Caco-2 (cell line): ENCODE data around the gene CLDND2. TPM values are rescaled to one million over a fixed set of nuclear protein-coding genes. Genes with fewer than 3 reads are reported as not detected.

Source experiments
- BruUV-seq: library from RNA; stranded (reverse); fragments of 400-500 nt; replicated peaks from 2 replicates; lab custom pipeline; 2021; lab: Mats Ljungman, UMichigan
- CTCF ChIA-PET: fragments of 300-600 bp; sonication (Branson Sonifier 250); formaldehyde crosslinking; loops from one replicate; lab custom pipeline; 2022; ENCODE audit warnings: antibody characterized with exemption; lab: Charles Lee
- POLR2A ChIA-PET: fragments of 300-600 bp; sonication (Branson Sonifier 250); formaldehyde crosslinking; loops from one replicate; lab custom pipeline; 2022; ENCODE audit warnings: antibody characterized with exemption; lab: Charles Lee
- DNase-seq, 2 experiments: peaks; one replicate each; pipeline versions ENCODE4 v3.0.0 to v3.0.0-alpha.2; 2020 to 2022
- H3K27me3 ChIP-seq: replicated peaks from 2 replicates; pipeline ENCODE4 v1.6.0; 2011; ENCODE audit warnings: low read length; ENCODE audit not compliant: control insufficient read depth, insufficient read depth
- H3K36me3 ChIP-seq: 2 replicates; pipeline ENCODE4 v1.5.1; 2011; ENCODE audit warnings: low read length; ENCODE audit not compliant: control insufficient read depth, insufficient read depth
- H3K4me1 ChIP-seq: fragments of 250-450 bp; sonication (Bioruptor Pico); 2 replicates; pipeline ENCODE4 v1.5.1; 2020; ENCODE audit warnings: mild to moderate bottlenecking
- H3K4me3 ChIP-seq: 2 replicates; pipeline ENCODE4 v1.5.1; 2011; ENCODE audit warnings: low read depth, mild to moderate bottlenecking, control low read depth, low read length
- H3K9me3 ChIP-seq: fragments of 250-450 bp; sonication (Bioruptor Pico); 2 replicates; pipeline ENCODE4 v1.5.1; 2020; ENCODE audit warnings: mild to moderate bottlenecking, moderate library complexity
- H3K27ac Mint-ChIP-seq: one replicate; pipeline ENCODE4 v1.8.0; 2022; ENCODE audit warnings: mixed read lengths; ENCODE audit not compliant: unreplicated experiment
- H3K27me3 Mint-ChIP-seq: one replicate; pipeline ENCODE4 v1.8.0; 2022; ENCODE audit warnings: mixed read lengths; ENCODE audit not compliant: insufficient read depth, unreplicated experiment
- H3K36me3 Mint-ChIP-seq: one replicate; pipeline ENCODE4 v1.8.0; 2022; ENCODE audit warnings: mild to moderate bottlenecking, mixed read lengths; ENCODE audit not compliant: insufficient read depth, unreplicated experiment
- H3K4me1 Mint-ChIP-seq: one replicate; pipeline ENCODE4 v1.8.0; 2022; ENCODE audit warnings: low read depth, mixed read lengths; ENCODE audit not compliant: unreplicated experiment
- H3K4me3 Mint-ChIP-seq: one replicate; pipeline ENCODE4 v1.8.0; 2022; ENCODE audit warnings: mild to moderate bottlenecking, moderate library complexity, mixed read lengths; ENCODE audit not compliant: unreplicated experiment
- H3K9me3 Mint-ChIP-seq: one replicate; pipeline ENCODE4 v1.8.0; 2022; ENCODE audit warnings: mixed read lengths; ENCODE audit not compliant: unreplicated experiment
- CTCF ChIP-seq, 2 experiments: fragments of 200-600 bp in 1 of 2; IDR thresholded peaks; 1 replicate in 1 of 2; 2 replicates in 1 of 2; pipeline versions ENCODE4 v1.5.1 to v1.8.0; 2011 to 2022; ENCODE audit warnings: antibody characterized with exemption in 1 of 2, control low read depth in 1 of 2, inconsistent platforms in 1 of 2, low read depth in 1 of 2, low read length in 1 of 2, mild to moderate bottlenecking in 1 of 2, moderate library complexity in 1 of 2; ENCODE audit not compliant: insufficient read depth in 1 of 2, severe bottlenecking in 1 of 2, unreplicated experiment in 1 of 2
- intact Hi-C: fragments of 100-400 bp; cut with micrococcal nuclease; formaldehyde crosslinking; loops from one replicate; pipeline ENCODE4 v1.10.0; 2022; ENCODE audit not compliant: unreplicated experiment
- total RNA-seq: library from RNA; stranded (reverse); gene quantifications from 2 replicates; pipeline ENCODE4 v1.2.3, GENCODE V29; 2022

CLDND2 gene
- total RNA-seq, 1 experiment from 2014 or later = 1.6 TPM

- H3K27me3 ChIP-seq = no peaks in the 10 kb centered on the region
Measured at GRCh38 chr19:51394050-51394836, 25.4 kb upstream of the CLDND2 start.

GRCh38 chr19:51392701-51393100 lies 23.9 kb upstream of the CLDND2 start:
- intact Hi-C loops = no loop called here
- POLR2A ChIA-PET = no interaction called here
- no peaks in the 10 kb centered on the region for H3K9me3 Mint-ChIP-seq
- Histone ChIP-seq H3K4me1 (0 out of 2 replicates have a peak, but pooled peaks cover 3% of the 10 kb centered on the region), H3K9me3 (no peaks in the 10 kb centered on the region), H3K27me3 (no peaks in the 10 kb centered on the region), H3K4me3 (no peak overlapping the region), H3K36me3 (no peaks in the 10 kb centered on the region)
- peaks cover 11% of the 10 kb centered on the region for H3K36me3 Mint-ChIP-seq
- no peak for TF ChIP-seq CTCF (IDR thresholded peaks at IDR 0.05; ENCODE audit: insufficient read depth in 1 of 2, low read depth in 1 of 2, low read length in 1 of 2, severe bottlenecking in 1 of 2, unreplicated experiment in 1 of 2)
- H3K4me1 Mint-ChIP-seq = peaks cover 6% of the 10 kb centered on the region
- no peaks in the 10 kb centered on the region for H3K27me3 Mint-ChIP-seq
- DNase-seq = no peak
- CTCF ChIA-PET = no interaction called here
- BruUV-seq = no TSS peak
- no peak overlapping the region for H3K27ac Mint-ChIP-seq
- H3K4me3 Mint-ChIP-seq = no peak overlapping the region

More at GRCh38 chr19:51394050-51394836, 25.4 kb upstream of the CLDND2 start:
- Mint-ChIP-seq H3K27ac (peak overlapping the region; percentile 87), H3K36me3 (peaks cover 11% of the 10 kb centered on the region), H3K9me3 (no peaks in the 10 kb centered on the region), H3K27me3 (no peaks in the 10 kb centered on the region), H3K4me1 (peaks cover 6% of the 10 kb centered on the region), H3K4me3 (peak overlapping the region; percentile 93)
- H3K4me1 ChIP-seq = 0 out of 2 replicates have a peak, but pooled peaks cover 3% of the 10 kb centered on the region
- TF ChIP-seq CTCF (IDR thresholded peaks at IDR 0.05; ENCODE audit: insufficient read depth in 1 of 2, low read depth in 1 of 2, low read length in 1 of 2, severe bottlenecking in 1 of 2, unreplicated experiment in 1 of 2) = peak in 1 of 2 experiments; percentile 1
- H3K9me3 ChIP-seq = no peaks in the 10 kb centered on the region
- DNase-seq = peak; percentile 97 to 98
- ChIA-PET POLR2A (interaction anchor here (1.0 to 2.6 kb wide), 5 partner anchors 26 to 55 kb away, joined by 4 to 22 read pairs (median 15); partner anchors contain the start of gene ETFB), CTCF (interaction anchor here (0.7 to 1.5 kb wide), 6 partner anchors 9 to 263 kb away, joined by 3 to 7 read pairs (median 4); no protein-coding TSS in a partner anchor)
- peak overlapping the region; percentile 74 for H3K4me3 ChIP-seq
- no peaks in the 10 kb centered on the region for H3K36me3 ChIP-seq
- BruUV-seq = no TSS peak
- intact Hi-C loops = loop anchor here (1.0 kb wide), 2 partner anchors 27 to 55 kb away; no protein-coding TSS in a partner anchor

GRCh38 chr19:51391073-51391611 lies 22.3 kb upstream of the CLDND2 start:
- H3K36me3 ChIP-seq = no peaks in the 10 kb centered on the region
- H3K4me1 ChIP-seq = 0 out of 2 replicates have a peak, but pooled peaks cover 3% of the 10 kb centered on the region
- TF ChIP-seq CTCF (IDR thresholded peaks at IDR 0.05; ENCODE audit: insufficient read depth in 1 of 2, low read depth in 1 of 2, low read length in 1 of 2, severe bottlenecking in 1 of 2, unreplicated experiment in 1 of 2) = no peak
- no peaks in the 10 kb centered on the region for H3K9me3 ChIP-seq
- intact Hi-C loops = no loop called here
- no peak for DNase-seq
- Mint-ChIP-seq H3K4me3 (no peak overlapping the region), H3K27ac (no peak overlapping the region), H3K36me3 (peaks cover 11% of the 10 kb centered on the region), H3K4me1 (peaks cover 6% of the 10 kb centered on the region), H3K27me3 (no peaks in the 10 kb centered on the region), H3K9me3 (no peaks in the 10 kb centered on the region)
- ChIA-PET POLR2A (no interaction called here), CTCF (no interaction called here)
- no TSS peak for BruUV-seq
- no peaks in the 10 kb centered on the region for H3K27me3 ChIP-seq
- H3K4me3 ChIP-seq = no peak overlapping the region
